ENCODE measurements around the gene HECW1.
A peak's percentile ranks its signal among the peaks of the same experiment; 100 is the strongest.
"Not testable (repeated sequence)": the region's sequence is repeated elsewhere in the genome, so short reads cannot be mapped to it uniquely, and the experiment has no call there.

Gene HECW1

GRCh38 chr7:43204081-43204480, 91.6 kb downstream of the HECW1 start:
- no peak for FAIRE-seq
- DNase-seq (ENCODE audit: low spot score) = no peak

DNA sequence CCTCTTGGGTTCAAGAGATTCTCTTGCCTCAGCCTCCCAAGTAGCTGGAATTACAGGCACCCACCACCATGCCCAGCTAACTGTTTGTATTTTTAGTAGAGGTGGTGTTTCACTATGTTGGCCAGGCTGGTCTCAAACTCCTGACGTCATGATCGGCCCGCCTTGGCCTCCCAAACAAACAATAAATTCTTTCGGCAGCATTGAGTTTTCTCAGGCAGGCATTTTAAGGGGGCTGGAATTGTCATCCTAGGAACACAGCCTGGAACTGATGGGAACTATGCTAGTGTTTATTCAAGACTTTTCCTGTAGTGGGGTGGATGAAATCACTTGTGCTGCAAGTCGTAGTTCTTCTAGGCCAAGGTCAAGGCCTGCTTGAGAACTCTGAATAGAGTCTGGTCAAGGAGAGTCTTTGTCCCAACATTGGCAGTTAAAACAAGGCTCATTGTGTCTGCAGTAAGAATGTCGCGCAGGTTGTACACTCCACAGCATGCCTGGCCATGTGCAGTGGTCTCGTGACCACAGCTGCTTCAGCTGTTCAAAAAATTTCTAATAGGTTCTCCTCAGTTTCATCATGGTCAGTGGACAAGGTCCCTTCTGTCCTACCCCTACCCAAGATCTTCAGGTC, 92.8 kb downstream of the HECW1 start:
- DNase-seq (ENCODE audit: low spot score) (no peak), FAIRE-seq (no peak)

GRCh38 chr7:43208242-43208641, 95.8 kb downstream of the HECW1 start:
- FAIRE-seq (no peak), DNase-seq (ENCODE audit: low spot score) (no peak)

DNA sequence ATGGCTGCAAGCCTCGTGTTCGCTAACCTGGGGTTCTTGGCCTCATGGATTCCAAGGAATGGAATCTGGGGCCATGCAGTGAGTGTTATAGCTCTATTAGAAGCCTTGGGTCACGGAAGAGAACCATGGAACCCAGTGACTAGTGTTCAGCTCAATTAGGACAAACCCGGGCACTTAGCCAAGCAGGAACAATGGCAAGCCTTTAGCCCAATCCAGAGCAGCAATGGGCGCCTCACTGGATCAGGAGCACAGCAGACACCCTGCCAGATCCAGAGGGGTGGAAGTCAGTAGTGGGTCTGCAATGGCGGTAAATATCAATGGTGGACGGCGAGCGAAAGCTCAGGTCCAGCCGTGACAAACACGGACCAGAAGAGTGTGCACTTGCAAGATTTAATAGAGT, 98.1 kb downstream of the HECW1 start:
- not testable (repeated sequence) for FAIRE-seq

DNA sequence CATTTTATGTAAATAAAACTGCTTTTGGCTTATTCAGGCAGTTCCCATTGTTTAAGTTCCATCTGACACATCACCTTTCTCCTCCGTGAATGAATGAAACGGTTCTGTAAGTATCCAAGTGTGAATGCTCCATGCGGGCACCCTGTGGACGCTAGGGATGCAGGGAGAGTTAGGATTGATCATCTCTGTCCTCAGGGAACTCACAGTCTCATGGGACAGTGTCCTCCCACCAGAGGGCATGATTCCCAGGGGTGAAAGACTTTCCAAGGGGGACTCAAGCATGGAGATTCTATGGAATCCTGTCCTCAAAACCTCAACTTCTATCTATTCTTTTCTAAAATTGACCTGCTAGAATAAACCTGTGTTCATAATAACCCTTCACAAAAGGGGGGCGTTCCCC, 98.8 kb downstream of the HECW1 start:
- DNase-seq (ENCODE audit: low spot score) (no peak), FAIRE-seq (no peak)

More for the DNA sequence above, 98.1 kb downstream of the HECW1 start:
- not testable (repeated sequence) for DNase-seq (ENCODE audit: low spot score)

DNA sequence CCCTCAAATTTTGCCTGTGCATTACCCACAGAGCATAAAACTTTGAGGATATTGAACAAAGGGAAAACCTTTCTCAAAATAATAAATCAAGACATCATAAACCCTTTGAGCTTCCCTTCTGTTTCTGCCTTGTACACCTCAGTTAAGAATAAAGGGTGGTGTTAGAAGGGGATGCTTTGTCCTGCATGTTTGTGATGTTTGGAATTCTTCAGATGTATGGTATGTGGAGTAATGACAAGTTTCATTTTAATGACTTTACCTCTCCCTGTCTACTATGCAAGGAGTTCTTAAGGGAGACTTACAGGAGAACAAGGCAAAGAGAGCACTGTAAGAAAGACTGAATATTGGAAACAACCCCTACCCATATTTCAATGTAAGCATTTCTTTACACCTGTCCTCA, 99.2 kb downstream of the HECW1 start:
- peak; percentile 47 for DNase-seq (ENCODE audit: low spot score)
- no peak for FAIRE-seq

- DNase-seq (ENCODE audit: low spot score) (no peak), FAIRE-seq (no peak)
Observed at GRCh38 chr7:43212921-43213320, 100.5 kb downstream of the HECW1 start.

DNA sequence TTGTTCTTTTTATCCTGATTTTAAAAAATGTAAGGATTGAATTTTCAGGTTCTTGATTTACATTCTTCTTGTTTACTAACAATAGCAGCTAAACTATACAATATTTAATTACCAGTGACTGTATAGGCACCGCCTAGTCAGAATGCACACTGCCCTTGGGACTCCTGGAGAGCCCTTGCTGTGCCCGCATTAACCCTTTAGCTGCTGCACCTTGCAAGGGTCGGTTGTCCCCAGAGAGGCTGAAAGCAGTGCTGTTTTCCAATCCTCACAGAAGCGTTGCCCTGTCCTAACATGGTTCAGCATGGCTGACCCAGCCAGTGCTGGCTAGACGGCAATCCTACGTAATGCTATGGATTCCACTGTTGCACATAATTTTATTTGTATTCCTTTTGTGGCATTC, 102.6 kb downstream of the HECW1 start:
- no peak for FAIRE-seq

DNA sequence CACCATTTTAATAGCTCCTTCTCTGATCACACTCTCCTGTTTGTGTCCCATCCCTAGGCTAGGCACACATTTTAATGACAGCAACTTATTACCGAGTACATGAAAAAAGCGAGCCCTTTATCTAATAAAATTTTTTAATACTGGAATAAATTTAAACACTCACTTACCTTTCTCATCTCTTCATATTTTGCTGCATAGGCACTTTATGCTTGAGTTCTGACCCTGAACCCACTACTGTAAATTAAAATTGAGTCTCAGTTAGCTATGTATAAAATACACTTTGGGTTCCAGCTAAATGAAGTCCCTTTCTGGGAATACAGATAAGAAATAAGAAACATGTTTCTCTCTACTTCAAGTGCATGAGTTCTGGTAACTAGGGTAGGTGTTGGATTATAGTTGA, 104.6 kb downstream of the HECW1 start:
- FAIRE-seq = no peak
- no peak for DNase-seq (ENCODE audit: low spot score)

More for the DNA sequence above, 102.6 kb downstream of the HECW1 start:
- no peak for DNase-seq (ENCODE audit: low spot score)

GRCh38 chr7:43218901-43219300, 106.5 kb downstream of the HECW1 start:
- not testable (repeated sequence) for DNase-seq (ENCODE audit: low spot score); FAIRE-seq

- DNase-seq (ENCODE audit: low spot score) (peak; percentile 91), FAIRE-seq (peak; percentile 70)
Observed at GRCh38 chr7:43220250-43220649, 107.8 kb downstream of the HECW1 start.

DNA sequence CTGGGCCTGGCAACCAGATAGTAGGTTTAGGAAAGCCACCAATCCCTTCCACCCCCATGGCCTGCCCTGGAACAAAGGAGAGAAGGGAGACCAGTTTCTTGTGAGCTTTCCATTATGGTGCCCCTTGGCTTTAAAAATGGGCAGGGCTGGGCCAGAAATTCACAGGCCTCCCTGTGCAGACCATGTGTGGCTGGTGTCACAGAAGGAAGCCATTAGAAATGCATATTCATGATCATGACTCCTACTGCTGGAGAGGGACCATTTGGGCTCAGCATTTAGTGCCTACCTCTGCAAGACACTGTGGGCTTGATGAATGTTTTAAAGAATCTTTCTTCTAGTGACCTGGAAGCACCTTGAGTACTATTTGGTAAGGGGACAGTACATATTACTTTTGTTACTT, 108.3 kb downstream of the HECW1 start:
- DNase-seq (ENCODE audit: low spot score) = no peak
- no peak for FAIRE-seq

DNA sequence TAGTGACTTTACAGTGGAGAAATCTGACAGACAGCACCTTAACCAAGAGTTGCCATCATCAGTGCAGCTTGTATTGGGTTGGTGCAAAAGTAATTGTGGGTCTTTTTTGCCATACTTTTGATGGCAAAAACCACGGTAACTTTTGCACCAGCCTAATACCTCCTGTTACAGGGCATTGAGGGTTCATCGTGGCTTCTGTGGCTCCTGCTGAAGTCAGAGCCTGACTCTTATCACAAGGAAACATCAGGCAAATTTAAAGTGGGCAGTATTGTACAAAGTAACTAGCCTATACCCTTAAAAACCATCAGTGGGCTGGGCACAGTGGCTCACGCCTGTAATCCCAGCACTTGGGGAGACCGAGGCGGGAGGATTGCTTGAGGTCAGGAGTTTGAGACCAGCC, 117.4 kb downstream of the HECW1 start:
- FAIRE-seq = no peak
- no peak for DNase-seq (ENCODE audit: low spot score)

GRCh38 chr7:43232366-43232765, 119.9 kb downstream of the HECW1 start:
- no peak for DNase-seq (ENCODE audit: low spot score)
- FAIRE-seq = no peak

DNA sequence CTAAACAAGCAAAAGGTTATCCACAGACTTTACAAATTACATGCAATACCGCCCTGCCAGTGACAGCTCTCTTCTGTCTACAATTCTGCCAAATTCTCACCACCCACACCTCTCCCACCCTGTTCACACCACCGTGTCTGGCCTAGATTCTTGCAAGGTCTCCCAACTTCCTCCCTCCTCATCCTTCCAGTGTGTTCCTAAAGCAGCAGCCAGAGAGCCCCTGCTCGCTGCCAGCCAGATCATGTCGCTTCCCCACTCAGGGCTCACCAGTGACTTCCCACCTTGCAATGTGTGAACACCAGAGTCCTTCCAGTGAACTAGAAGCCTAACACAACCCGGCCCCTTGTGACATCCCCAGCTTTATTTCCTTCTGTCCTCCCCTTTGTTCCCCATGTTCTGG, 121.6 kb downstream of the HECW1 start:
- FAIRE-seq (no peak), DNase-seq (ENCODE audit: low spot score) (no peak)

- DNase-seq (ENCODE audit: low spot score) (no peak), FAIRE-seq (no peak)
Observed at GRCh38 chr7:43234968-43235367, 122.5 kb downstream of the HECW1 start.

GRCh38 chr7:43240565-43240964, 128.1 kb downstream of the HECW1 start:
- no peak for FAIRE-seq
- no peak for DNase-seq (ENCODE audit: low spot score)

- DNase-seq (ENCODE audit: low spot score) (no peak), FAIRE-seq (no peak)
Observed at GRCh38 chr7:43242628-43243255, 130.3 kb downstream of the HECW1 start.

- FAIRE-seq (no peak), DNase-seq (ENCODE audit: low spot score) (peak; percentile 31)
Observed at GRCh38 chr7:43244232-43244631, 131.8 kb downstream of the HECW1 start.

DNA sequence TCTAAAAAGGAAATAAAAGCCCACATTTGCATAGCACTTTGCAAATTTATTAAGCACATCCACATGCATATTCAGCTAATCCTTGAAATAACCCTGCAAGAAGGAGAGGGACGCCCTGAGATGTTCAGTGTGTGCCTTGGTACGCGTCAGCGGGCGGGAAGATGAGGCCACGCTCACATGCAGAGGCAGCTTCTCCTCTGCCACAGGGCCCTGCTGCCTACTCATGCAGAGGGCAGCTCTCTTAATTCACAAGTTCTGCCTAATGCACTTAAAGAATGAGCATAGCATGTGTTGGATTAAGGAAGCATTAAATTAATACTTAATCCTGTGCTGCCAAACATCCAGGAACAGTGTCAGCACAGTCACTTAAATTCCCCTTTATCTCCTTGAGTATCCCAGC, 132.3 kb downstream of the HECW1 start:
- DNase-seq (ENCODE audit: low spot score) (no peak), FAIRE-seq (no peak)

- FAIRE-seq (no peak), DNase-seq (ENCODE audit: low spot score) (no peak)
Observed at GRCh38 chr7:43247757-43248156, 135.3 kb downstream of the HECW1 start.

DNA sequence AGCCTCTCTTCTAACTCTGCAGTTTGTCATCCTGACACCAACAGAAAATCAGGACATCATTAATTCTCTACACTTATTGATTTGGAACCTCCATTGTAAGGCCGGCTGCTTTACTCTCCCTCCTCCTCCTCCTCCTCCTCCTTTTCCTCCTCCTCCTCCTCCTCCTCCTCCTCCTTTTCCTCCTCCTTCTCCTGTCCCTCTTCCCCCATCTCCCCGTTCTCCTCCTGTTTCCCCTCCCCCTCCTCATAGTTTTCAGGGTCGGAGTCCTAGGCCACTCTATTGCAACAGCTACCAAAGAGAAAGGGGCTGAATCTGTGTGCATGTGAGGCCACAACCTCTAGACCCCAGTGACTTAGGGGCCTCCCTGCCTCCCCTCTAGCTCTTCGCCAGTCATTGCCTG, 136.1 kb downstream of the HECW1 start:
- FAIRE-seq (no peak), DNase-seq (ENCODE audit: low spot score) (no peak)
